Measurements from ENCODE around the gene GALNTL6. TPM values are rescaled to one million over a fixed set of nuclear protein-coding genes. Genes with fewer than 3 reads are reported as not detected.
"Not testable (repeated sequence)": the region's sequence is repeated elsewhere in the genome, so short reads cannot be mapped to it uniquely, and the experiment has no call there.

Gene GALNTL6
- total and polyA plus RNA-seq, 2 experiments from 2014 or later = not detected

DNA sequence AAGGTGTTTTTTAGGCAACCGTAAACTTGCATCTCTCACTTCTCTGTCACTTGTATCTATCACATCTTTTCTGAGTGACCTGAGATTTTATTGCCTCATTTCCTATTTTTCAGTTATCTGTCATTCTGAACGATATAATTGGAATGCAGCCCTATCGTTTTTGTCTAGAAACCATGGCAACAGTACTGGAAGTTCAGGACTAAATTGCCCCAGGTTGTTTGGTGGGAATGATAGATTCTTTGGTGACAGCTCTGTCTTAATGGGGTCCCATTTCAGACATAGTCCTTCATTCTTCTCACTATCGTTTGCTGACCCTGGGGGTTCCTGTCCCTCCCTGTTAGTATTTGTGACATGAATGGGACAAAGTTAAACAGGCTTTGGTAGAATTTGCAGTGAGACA is 1087.7 kb downstream of the GALNTL6 start:
- TF ChIP-seq EZH2 (IDR thresholded peaks at IDR 0.05; ENCODE audit: insufficient read depth, poor library complexity, severe bottlenecking) (no peak), EZH2phosphoT487 (IDR thresholded peaks at IDR 0.05; ENCODE audit: insufficient read depth, low read depth) (no peak)
- H3K9me3 ChIP-seq (ENCODE audit: low read depth) = no peaks in the 10 kb centered on the region
- H3K36me3 ChIP-seq (ENCODE audit: low read depth) = no peaks in the 10 kb centered on the region
- no peaks in the 10 kb centered on the region; the same call in none of the 2 replicates for H3K27me3 ChIP-seq (replicated peaks; ENCODE audit: insufficient read depth)
- 2 to 6% methylated on average over 4 of the region's 4 CpGs for WGBS, 2 experiments (ENCODE audit: low coverage in 1 of 2, low lambda C conversion rate in 2 of 2, missing lambda C conversion rate in 2 of 2)
- H2AFZ ChIP-seq = no peak overlapping the region
- H3K4me1 ChIP-seq (ENCODE audit: insufficient read depth) = no peaks in the 10 kb centered on the region
- no peaks in the 10 kb centered on the region for H3K79me2 ChIP-seq (ENCODE audit: insufficient read depth)
- no peaks in the 10 kb centered on the region for H4K20me1 ChIP-seq (ENCODE audit: insufficient read depth)
- no peak for DNase-seq
- H3K9ac ChIP-seq = no peak overlapping the region
- H3F3A ChIP-seq (ENCODE audit: insufficient read depth) = no peaks in the 10 kb centered on the region
- in situ Hi-C loops (cut with MboI) = no loop called here
- no peak overlapping the region for H3K27ac ChIP-seq
- H3K4me2 ChIP-seq (ENCODE audit: unreplicated experiment) = no peak overlapping the region
- H3K4me3 ChIP-seq = no peak overlapping the region
- H3K9me2 ChIP-seq (ENCODE audit: insufficient read depth) = no peaks in the 10 kb centered on the region

DNA sequence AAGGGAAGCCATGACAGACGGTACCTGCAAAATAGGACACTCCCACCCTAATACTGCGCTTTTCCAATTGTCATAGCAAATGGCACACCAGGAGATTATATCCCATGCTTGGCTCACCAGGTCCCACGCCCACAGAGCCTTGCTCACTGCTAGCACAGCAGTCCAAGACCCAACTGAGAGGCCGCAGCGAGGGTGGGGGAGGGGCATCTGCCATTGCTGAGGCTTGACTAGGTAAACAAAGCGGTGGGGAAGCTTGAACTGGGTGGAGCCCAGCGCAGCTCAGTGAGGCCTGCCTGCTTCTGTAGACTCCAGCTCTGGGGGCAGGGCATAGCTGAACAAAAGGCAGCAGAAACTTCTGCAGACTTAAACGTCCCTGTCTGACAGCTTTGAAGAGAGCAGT is 1099.3 kb downstream of the GALNTL6 start:
- H3K4me1 ChIP-seq (ENCODE audit: insufficient read depth); H3K36me3 ChIP-seq (ENCODE audit: low read depth); H3K4me3 ChIP-seq; H3K4me2 ChIP-seq (ENCODE audit: unreplicated experiment); in situ Hi-C loops (cut with MboI); H3K27ac ChIP-seq; H3K9me2 ChIP-seq (ENCODE audit: insufficient read depth); DNase-seq; H3K27me3 ChIP-seq (replicated peaks; ENCODE audit: insufficient read depth); H3F3A ChIP-seq (ENCODE audit: insufficient read depth); H3K9ac ChIP-seq; H3K9me3 ChIP-seq (ENCODE audit: low read depth); H4K20me1 ChIP-seq (ENCODE audit: insufficient read depth); H2AFZ ChIP-seq; H3K79me2 ChIP-seq (ENCODE audit: insufficient read depth): not testable (repeated sequence)
- 42 to 49% methylated on average over 8 of the region's 8 CpGs for WGBS, 2 experiments (ENCODE audit: low coverage in 1 of 2, low lambda C conversion rate in 2 of 2, missing lambda C conversion rate in 2 of 2)

DNA sequence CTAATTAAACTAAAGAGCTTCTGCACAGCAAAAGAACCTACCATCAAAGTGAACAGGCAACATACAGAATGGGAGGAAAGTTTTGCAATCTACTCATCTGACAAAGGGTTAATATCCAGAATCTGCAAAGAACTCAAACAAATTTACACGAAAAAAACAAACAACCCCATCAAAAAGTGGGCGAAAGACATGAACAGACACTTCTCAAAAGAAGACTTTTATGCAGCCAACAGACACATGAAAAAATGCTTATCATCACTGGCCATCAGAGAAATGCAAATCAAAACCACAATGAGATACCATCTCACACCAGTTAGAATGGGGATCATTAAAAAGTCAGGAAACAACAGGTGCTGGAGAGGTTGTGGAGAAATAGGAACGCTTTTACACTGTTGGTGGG is 1104.2 kb downstream of the GALNTL6 start:
- H3K4me1 ChIP-seq (ENCODE audit: insufficient read depth); H2AFZ ChIP-seq; H4K20me1 ChIP-seq (ENCODE audit: insufficient read depth); H3K36me3 ChIP-seq (ENCODE audit: low read depth); in situ Hi-C loops (cut with MboI); H3K79me2 ChIP-seq (ENCODE audit: insufficient read depth); H3K9me2 ChIP-seq (ENCODE audit: insufficient read depth); H3K4me3 ChIP-seq; H3K4me2 ChIP-seq (ENCODE audit: unreplicated experiment); H3F3A ChIP-seq (ENCODE audit: insufficient read depth); H3K27ac ChIP-seq; H3K9ac ChIP-seq; H3K27me3 ChIP-seq (replicated peaks; ENCODE audit: insufficient read depth); H3K9me3 ChIP-seq (ENCODE audit: low read depth); DNase-seq: not testable (repeated sequence)
- 27 to 33% methylated on average over 3 of the region's 3 CpGs for WGBS, 2 experiments (ENCODE audit: low coverage in 1 of 2, low lambda C conversion rate in 2 of 2, missing lambda C conversion rate in 2 of 2)

DNA sequence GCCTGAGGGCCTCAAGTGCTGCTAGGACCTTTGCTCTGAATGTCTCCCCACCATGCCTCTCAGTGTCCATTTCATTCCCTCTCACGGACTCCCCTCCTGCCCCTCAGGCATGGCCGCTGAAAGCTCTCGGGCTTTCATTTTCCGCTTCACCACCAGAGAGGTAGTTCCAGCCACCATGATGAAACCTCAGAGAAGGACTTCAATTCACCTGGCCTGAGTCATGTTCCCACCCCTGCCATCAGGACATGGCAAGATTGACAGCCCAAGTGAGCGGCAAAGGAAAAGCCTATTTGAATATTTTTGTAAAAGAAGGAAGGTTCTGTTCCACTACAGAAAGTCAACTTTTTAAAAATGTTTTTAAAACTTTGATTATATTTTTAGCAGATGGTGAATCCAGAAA is 1106.1 kb downstream of the GALNTL6 start:
- Histone ChIP-seq H3K79me2 (ENCODE audit: insufficient read depth) (no peaks in the 10 kb centered on the region), H3K27me3 (replicated peaks; ENCODE audit: insufficient read depth) (no peaks in the 10 kb centered on the region), H3K36me3 (ENCODE audit: low read depth) (no peaks in the 10 kb centered on the region), H3K4me2 (ENCODE audit: unreplicated experiment) (no peak overlapping the region), H3K4me3 (no peak overlapping the region), H3K4me1 (ENCODE audit: insufficient read depth) (no peaks in the 10 kb centered on the region), H3F3A (ENCODE audit: insufficient read depth) (no peaks in the 10 kb centered on the region), H2AFZ (no peak overlapping the region), H3K9ac (no peak overlapping the region), H3K27ac (no peak overlapping the region), H3K9me3 (ENCODE audit: low read depth) (no peaks in the 10 kb centered on the region), H4K20me1 (ENCODE audit: insufficient read depth) (no peaks in the 10 kb centered on the region), H3K9me2 (ENCODE audit: insufficient read depth) (no peaks in the 10 kb centered on the region)
- in situ Hi-C loops (cut with MboI) = no loop called here
- DNase-seq = no peak
- WGBS, 2 experiments (ENCODE audit: low coverage in 1 of 2, low lambda C conversion rate in 2 of 2, missing lambda C conversion rate in 2 of 2) = 58 to 66% methylated on average over 5 of the region's 5 CpGs
- TF ChIP-seq EZH2 (IDR thresholded peaks at IDR 0.05; ENCODE audit: insufficient read depth, poor library complexity, severe bottlenecking) (no peak), EZH2phosphoT487 (IDR thresholded peaks at IDR 0.05; ENCODE audit: insufficient read depth, low read depth) (no peak)

DNA sequence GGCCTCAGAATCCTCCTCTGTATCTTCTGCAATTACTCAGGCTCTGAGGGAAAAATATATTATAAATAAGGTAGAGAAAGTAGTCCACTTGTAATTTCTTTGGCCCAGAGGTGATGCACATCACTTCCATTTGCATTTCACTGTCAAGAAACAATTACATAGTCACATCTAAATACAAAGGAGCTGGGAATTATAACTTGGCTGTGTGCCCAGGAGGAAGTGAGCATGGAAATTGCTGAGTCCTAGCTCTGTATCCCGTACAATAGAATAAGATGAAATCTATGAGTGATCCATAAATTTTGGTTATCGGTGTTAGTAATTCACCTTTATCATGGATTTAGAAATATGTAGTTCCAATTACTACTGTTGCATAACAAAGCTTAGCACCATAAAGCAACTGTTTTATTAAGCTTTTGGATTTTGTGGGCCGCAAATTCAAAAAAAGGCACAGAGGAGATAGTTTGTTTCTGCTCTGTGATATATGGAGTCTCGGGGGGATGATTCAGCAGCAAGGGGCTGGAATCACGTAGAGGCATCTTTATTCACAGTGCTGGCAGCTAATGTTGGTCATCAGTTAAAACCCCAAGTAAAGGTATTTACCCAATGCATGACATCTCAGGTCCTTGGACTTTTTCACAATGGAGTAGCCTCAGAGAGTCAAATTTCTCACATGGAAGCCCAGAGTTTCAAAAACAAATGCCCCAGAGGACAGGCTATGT is 1114.1 kb downstream of the GALNTL6 start:
- in situ Hi-C loops (cut with MboI) = no loop called here
- Histone ChIP-seq H3K36me3 (ENCODE audit: low read depth) (no peaks in the 10 kb centered on the region), H3F3A (ENCODE audit: insufficient read depth) (no peaks in the 10 kb centered on the region)

More for the DNA sequence above, 1114.1 kb downstream of the GALNTL6 start:
- Histone ChIP-seq H3K4me3 (no peak overlapping the region), H3K27me3 (replicated peaks; ENCODE audit: insufficient read depth) (no peaks in the 10 kb centered on the region), H4K20me1 (ENCODE audit: insufficient read depth) (no peaks in the 10 kb centered on the region), H3K9ac (no peak overlapping the region), H3K27ac (no peak overlapping the region), H3K9me3 (ENCODE audit: low read depth) (no peaks in the 10 kb centered on the region), H3K4me1 (ENCODE audit: insufficient read depth) (no peaks in the 10 kb centered on the region), H3K9me2 (ENCODE audit: insufficient read depth) (no peaks in the 10 kb centered on the region), H3K4me2 (ENCODE audit: unreplicated experiment) (no peak overlapping the region), H2AFZ (no peak overlapping the region), H3K79me2 (ENCODE audit: insufficient read depth) (no peaks in the 10 kb centered on the region)
- DNase-seq = no peak
- WGBS, 2 experiments (ENCODE audit: low coverage in 1 of 2, low lambda C conversion rate in 2 of 2, missing lambda C conversion rate in 2 of 2) = 31 to 40% methylated on average over 5 of the region's 5 CpGs
- no peak for TF ChIP-seq EZH2 (IDR thresholded peaks at IDR 0.05; ENCODE audit: insufficient read depth, poor library complexity, severe bottlenecking)
- no peak for TF ChIP-seq EZH2phosphoT487 (IDR thresholded peaks at IDR 0.05; ENCODE audit: insufficient read depth, low read depth)
